MM.1S (cell line): ENCODE measurements around the gene RSRC1.
"Not testable (repeated sequence)": the region's sequence is repeated elsewhere in the genome, so short reads cannot be mapped to it uniquely, and the experiment has no call there.

Experiments used
- DNase-seq: peaks from one replicate; pipeline ENCODE4 v3.0.0-alpha.2; 2015
- H2AFZ ChIP-seq: fragments of 300-600 bp; sonication (generic); 2 replicates; pipeline ENCODE4 v1.6.0; 2016; ENCODE audit warnings: antibody characterized with exemption, low read length
- H3F3A ChIP-seq: fragments of 300-600 bp; sonication (generic); 2 replicates; pipeline ENCODE4 v1.6.1; 2016; ENCODE audit warnings: mild to moderate bottlenecking, antibody characterized with exemption, low read length, moderate library complexity, mixed read lengths; ENCODE audit not compliant: insufficient read depth
- H3K27ac ChIP-seq: fragments of 300-600 bp; sonication (generic); 2 replicates; pipeline ENCODE4 v1.5.1; 2016; ENCODE audit warnings: mild to moderate bottlenecking, low read length
- H3K27me3 ChIP-seq: fragments of 300-600 bp; sonication (generic); replicated peaks from 2 replicates; pipeline ENCODE4 v1.6.0; 2016; ENCODE audit warnings: low read length; ENCODE audit not compliant: insufficient read depth
- H3K36me3 ChIP-seq: fragments of 300-600 bp; sonication (generic); replicated peaks from 2 replicates; pipeline ENCODE4 v1.6.1; 2016; ENCODE audit warnings: mild to moderate bottlenecking, low read length, mixed read lengths; ENCODE audit not compliant: insufficient read depth
- H3K4me1 ChIP-seq: fragments of 300-600 bp; sonication (generic); 2 replicates; pipeline ENCODE4 v1.6.1; 2016; ENCODE audit warnings: low read length, mixed read lengths
- H3K4me2 ChIP-seq: fragments of 300-600 bp; sonication (generic); 2 replicates; pipeline ENCODE4 v1.6.0; 2016; ENCODE audit warnings: low read depth, low read length
- H3K4me3 ChIP-seq: fragments of 300-600 bp; sonication (generic); 2 replicates; pipeline ENCODE4 v1.5.1; 2016; ENCODE audit warnings: low read length, mixed read lengths
- H3K79me2 ChIP-seq: fragments of 300-600 bp; sonication (generic); 2 replicates; pipeline ENCODE4 v1.6.1; 2016; ENCODE audit warnings: mixed run types, low read length, mixed read lengths
- H3K9ac ChIP-seq: fragments of 300-600 bp; sonication (generic); 2 replicates; pipeline ENCODE4 v1.6.1; 2016; ENCODE audit warnings: low read length, mixed read lengths
- H3K9me2 ChIP-seq: fragments of 300-600 bp; sonication (generic); replicated peaks from 2 replicates; pipeline ENCODE4 v1.6.1; 2016; ENCODE audit warnings: mild to moderate bottlenecking, low read length, mixed read lengths; ENCODE audit not compliant: insufficient read depth
- H3K9me3 ChIP-seq: fragments of 300-600 bp; sonication (generic); replicated peaks from 2 replicates; pipeline ENCODE4 v1.6.1; 2016; ENCODE audit warnings: mild to moderate bottlenecking, low read length, mixed read lengths; ENCODE audit not compliant: insufficient read depth
- H4K20me1 ChIP-seq: fragments of 300-600 bp; sonication (generic); 2 replicates; pipeline ENCODE4 v1.6.1; 2016; ENCODE audit warnings: mild to moderate bottlenecking, low read length, moderate library complexity, mixed read lengths; ENCODE audit not compliant: insufficient read depth
- CTCF ChIP-seq: fragments of 300-600 bp; sonication (generic); IDR thresholded peaks from 2 replicates; pipeline ENCODE4 v1.5.1; 2016; ENCODE audit warnings: antibody characterized with exemption, low read length, mixed read lengths
- EZH2 ChIP-seq: fragments of 300-600 bp; sonication (generic); optimal IDR thresholded peaks from 2 replicates; pipeline ENCODE3; 2017; ENCODE audit warnings: low read depth, mild to moderate bottlenecking, antibody characterized with exemption, low read length, mixed read lengths
- EZH2phosphoT487 ChIP-seq: fragments of 300-600 bp; sonication (generic); IDR thresholded peaks from 2 replicates; pipeline ENCODE4 v1.6.1; 2018; ENCODE audit warnings: antibody characterized with exemption, low read length

Gene RSRC1

GRCh38 chr3:158548691-158549090 lies 438.8 kb downstream of the RSRC1 start:
- Histone ChIP-seq H3K9ac (no peak overlapping the region), H3K4me1 (no peaks in the 10 kb centered on the region), H3K9me2 (no peaks in the 10 kb centered on the region), H3K27me3 (no peaks in the 10 kb centered on the region), H2AFZ (no peak overlapping the region), H4K20me1 (no peaks in the 10 kb centered on the region), H3K4me3 (no peak overlapping the region), H3K9me3 (no peaks in the 10 kb centered on the region), H3K36me3 (no peaks in the 10 kb centered on the region; the same call in 1 of the 2 replicates), H3K27ac (no peak overlapping the region), H3K79me2 (no peaks in the 10 kb centered on the region), H3F3A (no peaks in the 10 kb centered on the region), H3K4me2 (no peak overlapping the region)
- DNase-seq = no peak
- no peak for TF ChIP-seq CTCF
- no peak for TF ChIP-seq EZH2
- no peak for TF ChIP-seq EZH2phosphoT487

- H2AFZ ChIP-seq, H4K20me1 ChIP-seq, H3K79me2 ChIP-seq, H3K27me3 ChIP-seq, H3K36me3 ChIP-seq, H3K9ac ChIP-seq, H3K4me1 ChIP-seq, DNase-seq, H3K27ac ChIP-seq, H3K9me2 ChIP-seq, H3K9me3 ChIP-seq, H3K4me3 ChIP-seq, H3F3A ChIP-seq, H3K4me2 ChIP-seq: not testable (repeated sequence)
Observed at GRCh38 chr3:158549938-158550337, 440.0 kb downstream of the RSRC1 start.

- no peak overlapping the region for H3K27ac ChIP-seq
- no peak overlapping the region for H3K4me2 ChIP-seq
- no peaks in the 10 kb centered on the region for H3K27me3 ChIP-seq
- H3K4me1 ChIP-seq = no peaks in the 10 kb centered on the region
- H3K79me2 ChIP-seq = no peaks in the 10 kb centered on the region
- no peaks in the 10 kb centered on the region for H4K20me1 ChIP-seq
- no peak overlapping the region for H3K4me3 ChIP-seq
- no peaks in the 10 kb centered on the region for H3K9me3 ChIP-seq
- no peak for DNase-seq
- H3K9ac ChIP-seq = no peak overlapping the region
- H3K36me3 ChIP-seq = no peaks in the 10 kb centered on the region
- no peak for TF ChIP-seq CTCF
- TF ChIP-seq EZH2 = no peak
- TF ChIP-seq EZH2phosphoT487 = no peak
- no peaks in the 10 kb centered on the region for H3K9me2 ChIP-seq
- H3F3A ChIP-seq = no peaks in the 10 kb centered on the region
- H2AFZ ChIP-seq = no peak overlapping the region
Observed at GRCh38 chr3:158552124-158552523, 442.2 kb downstream of the RSRC1 start.

GRCh38 chr3:158559504-158559903 lies 449.6 kb downstream of the RSRC1 start:
- H2AFZ ChIP-seq = no peak overlapping the region

More at GRCh38 chr3:158559504-158559903, 449.6 kb downstream of the RSRC1 start:
- no peaks in the 10 kb centered on the region for H3K4me1 ChIP-seq
- H3K4me2 ChIP-seq = no peak overlapping the region
- H3K36me3 ChIP-seq = no peaks in the 10 kb centered on the region
- no peak overlapping the region for H3K4me3 ChIP-seq
- DNase-seq = no peak
- H3K9ac ChIP-seq = no peak overlapping the region
- no peaks in the 10 kb centered on the region for H4K20me1 ChIP-seq
- H3K9me3 ChIP-seq = no peaks in the 10 kb centered on the region
- H3F3A ChIP-seq = no peaks in the 10 kb centered on the region
- no peak for TF ChIP-seq EZH2
- no peak for TF ChIP-seq EZH2phosphoT487
- no peak for TF ChIP-seq CTCF
- no peaks in the 10 kb centered on the region for H3K27me3 ChIP-seq
- H3K79me2 ChIP-seq = no peaks in the 10 kb centered on the region
- H3K27ac ChIP-seq = no peak overlapping the region
- no peaks in the 10 kb centered on the region for H3K9me2 ChIP-seq
